GM21423 (cell line): Measurements from ENCODE around the gene SDR42E2.
"Not testable (repeated sequence)": the region's sequence is repeated elsewhere in the genome, so short reads cannot be mapped to it uniquely, and the experiment has no call there.

ENCODE experiments used
- ATAC-seq: cut with Tn5 transposase; IDR thresholded peaks from one replicate; pipeline ENCODE4 v1.9.1; 2021; ENCODE audit warnings: mild to moderate bottlenecking, moderate library complexity; ENCODE audit not compliant: unreplicated experiment

The SDR42E2 gene

GRCh38 chr16:22210285-22210684 is 48.0 kb downstream of the SDR42E2 start:
- ATAC-seq = no peak

GRCh38 chr16:22210854-22211253 is 48.5 kb downstream of the SDR42E2 start:
- no peak for ATAC-seq

- no peak for ATAC-seq
These were observed 50.9 kb downstream of the SDR42E2 start for GRCh38 chr16:22213236-22213635.

GRCh38 chr16:22213801-22214200 is 51.5 kb downstream of the SDR42E2 start:
- ATAC-seq = no peak

GRCh38 chr16:22214402-22214801 is 52.1 kb downstream of the SDR42E2 start:
- ATAC-seq = no peak

- no peak for ATAC-seq
These were observed 52.6 kb downstream of the SDR42E2 start for GRCh38 chr16:22214889-22215288.

GRCh38 chr16:22216191-22216831 is 54.0 kb downstream of the SDR42E2 start:
- no peak for ATAC-seq

- ATAC-seq = not testable (repeated sequence)
These were observed 54.5 kb downstream of the SDR42E2 start for GRCh38 chr16:22216832-22217225.

GRCh38 chr16:22217890-22218730 is 55.8 kb downstream of the SDR42E2 start:
- ATAC-seq = peak; percentile 84

GRCh38 chr16:22219389-22220068 is 57.2 kb downstream of the SDR42E2 start:
- no peak for ATAC-seq

GRCh38 chr16:22220069-22220440 is 57.7 kb downstream of the SDR42E2 start:
- no peak for ATAC-seq

GRCh38 chr16:22220714-22221113 is 58.4 kb downstream of the SDR42E2 start:
- ATAC-seq = no peak

GRCh38 chr16:22222006-22222405 is 59.7 kb downstream of the SDR42E2 start:
- no peak for ATAC-seq

GRCh38 chr16:22222998-22223397 is 60.7 kb downstream of the SDR42E2 start:
- no peak for ATAC-seq

- ATAC-seq = no peak
These were observed 62.8 kb downstream of the SDR42E2 start for GRCh38 chr16:22225060-22225459.

- ATAC-seq = no peak
These were observed 67.6 kb downstream of the SDR42E2 start for GRCh38 chr16:22229889-22230288.

- ATAC-seq = no peak
These were observed 70.2 kb downstream of the SDR42E2 start for GRCh38 chr16:22232277-22233036.

- no peak for ATAC-seq
These were observed 70.7 kb downstream of the SDR42E2 start for GRCh38 chr16:22233037-22233372.

- no peak for ATAC-seq
These were observed 73.8 kb downstream of the SDR42E2 start for GRCh38 chr16:22235839-22236745.

GRCh38 chr16:22239131-22239805 is 77.0 kb downstream of the SDR42E2 start:
- ATAC-seq = no peak
